Mucosa of gallbladder (tissue), 1 donor: ENCODE results near the gene CASZ1. TPM values are rescaled to one million over a fixed set of nuclear protein-coding genes. Genes with fewer than 3 reads are reported as not detected.

Experiments
- DNase-seq: peaks from one replicate; pipeline ENCODE4 v3.0.0-alpha.2; 2020; ENCODE audit warnings: low spot score
- total RNA-seq: library from RNA; stranded (reverse); gene quantifications from one replicate; pipeline ENCODE4 v1.2.1, GENCODE V29; 2021
- donor health status: DM: no; HTN: no; CAD: no.

The CASZ1 gene
- total RNA-seq, 1 donor from 2014 or later, result 72.8 TPM

- peak; percentile 44 for DNase-seq
Measured at GRCh38 chr1:10793129-10793651, 3.3 kb downstream of the CASZ1 start.

GRCh38 chr1:10791105-10791951 lies 5.1 kb downstream of the CASZ1 start:
- no peak for DNase-seq

GRCh38 chr1:10789803-10790702 lies 6.4 kb downstream of the CASZ1 start:
- no peak for DNase-seq

- DNase-seq, result no peak
Measured at GRCh38 chr1:10789047-10789791, 7.2 kb downstream of the CASZ1 start.

- peak; percentile 44 for DNase-seq
Measured at GRCh38 chr1:10788592-10789006, 7.8 kb downstream of the CASZ1 start.

- DNase-seq, result no peak
Measured at GRCh38 chr1:10787286-10787685, 9.2 kb downstream of the CASZ1 start.

GRCh38 chr1:10785728-10786638 lies 10.5 kb downstream of the CASZ1 start:
- DNase-seq, result no peak

- no peak for DNase-seq
Measured at GRCh38 chr1:10784998-10785727, 11.3 kb downstream of the CASZ1 start.

GRCh38 chr1:10782491-10783244 lies 13.8 kb downstream of the CASZ1 start:
- DNase-seq, result no peak

GRCh38 chr1:10781137-10781536 lies 15.3 kb downstream of the CASZ1 start:
- DNase-seq, result no peak

GRCh38 chr1:10779841-10780240 lies 16.6 kb downstream of the CASZ1 start:
- no peak for DNase-seq

- peak; percentile 85 for DNase-seq
Measured at GRCh38 chr1:10779201-10779600, 17.2 kb downstream of the CASZ1 start.

GRCh38 chr1:10778640-10779039 lies 17.8 kb downstream of the CASZ1 start:
- no peak for DNase-seq

- DNase-seq, result no peak
Measured at GRCh38 chr1:10777749-10778574, 18.5 kb downstream of the CASZ1 start.

GRCh38 chr1:10776190-10776905 lies 20.1 kb downstream of the CASZ1 start:
- DNase-seq, result peak; percentile 81

- DNase-seq, result no peak
Measured at GRCh38 chr1:10775763-10776162, 20.7 kb downstream of the CASZ1 start.

GRCh38 chr1:10774615-10775310 lies 21.7 kb downstream of the CASZ1 start:
- no peak for DNase-seq
